Adrenal gland (tissue), 12 donors: ENCODE results near the gene METTL5. TPM values are rescaled to one million over a fixed set of nuclear protein-coding genes. Genes with fewer than 3 reads are reported as not detected.
"Not testable (repeated sequence)": the region's sequence is repeated elsewhere in the genome, so short reads cannot be mapped to it uniquely, and the experiment has no call there.

Experiments
- DNase-seq, 7 donors: peaks; one replicate each; pipeline ENCODE4 v3.0.0-alpha.2; 2019 to 2020
- H3K27ac ChIP-seq, 5 donors: fragments of 200-600 bp; sonication (generic) in 4 of 5; 1 replicate in 3 of 5; 2 replicates in 2 of 5; pipeline versions ENCODE4 v1.5.1 to v1.8.0; 2016 to 2020; ENCODE audit warnings: mild to moderate bottlenecking in 1 of 5
- H3K27me3 ChIP-seq: fragments of 200-600 bp; 2 replicates; pipeline ENCODE4 v1.8.0; 2021
- H3K36me3 ChIP-seq, 2 donors: fragments of 200-600 bp; replicated peaks in 1 of 2; 1 replicate in 1 of 2; 2 replicates in 1 of 2; pipeline versions ENCODE4 v1.5.1 to v1.8.0; 2018 to 2022
- H3K4me1 ChIP-seq, 2 donors: fragments of 200-600 bp; replicated peaks in 1 of 2; 1 replicate in 1 of 2; 2 replicates in 1 of 2; pipeline versions ENCODE4 v1.5.1 to v1.8.0; 2018 to 2021
- H3K4me3 ChIP-seq, 4 donors: fragments of 200-600 bp; sonication (generic) in 3 of 4; one replicate each; pipeline ENCODE4 v1.5.1; 2016 to 2018
- H3K9me3 ChIP-seq, 3 donors: fragments of 200-600 bp; sonication (generic) in 1 of 3; replicated peaks in 1 of 3; 1 replicate in 2 of 3; 2 replicates in 1 of 3; pipeline versions ENCODE4 v1.5.1 to v1.8.0; 2016 to 2021
- CTCF ChIP-seq, 6 experiments: fragments of 450-650 bp in 4 of 6; fragments of 200-600 bp in 2 of 6; sonication (generic) in 1 of 6; IDR thresholded peaks; 1 replicate in 5 of 6; 2 replicates in 1 of 6; pipeline versions ENCODE4 v1.5.1 to v1.8.0; 2016 to 2021; ENCODE audit warnings: antibody characterized with exemption in 6 of 6, mild to moderate bottlenecking in 2 of 6, moderate library complexity in 1 of 6
- POLR2A ChIP-seq, 2 donors: fragments of 450-650 bp; IDR thresholded peaks; one replicate each; pipeline ENCODE4 v1.6.1; 2017; ENCODE audit warnings: antibody characterized with exemption in 2 of 2, mild to moderate bottlenecking in 2 of 2, moderate library complexity in 1 of 2
- WGBS, 4 donors: extraction: QIAGEN DNeasy Blood & Tissue Kit in 2 of 4; methylation state at CpG; one replicate each; pipeline versions ENCODE4 v1.1.5 to v1.1.7; 2013 to 2017; 5-methylcytosine and 5-hydroxymethylcytosine counted together
- intact Hi-C, 2 donors: fragments of 100-400 bp; cut with DNase I; formaldehyde crosslinking; loops; one replicate each; pipeline versions ENCODE4 v1.14.1 to v1.15.0; 2022 to 2023
- polyA plus RNA-seq, 3 donors: library from polyadenylated mRNA; stranded (reverse); fragments of 200-250 nt in 2 of 3; fragments of 350-450 nt in 1 of 3; fragmentation: Illumina TruSeq in 1 of 3; extraction: RNeasy Lipid Tissue Mini Kit (QIAGEN cat#74804) in 1 of 3; gene quantifications; one replicate each; pipeline ENCODE4 v1.2.3, GENCODE V29; 2013 to 2014
- total RNA-seq, 9 donors: library from RNA; depleted of rRNA in 4 of 9; stranded (reverse); fragments of >200 nt in 4 of 9; fragments of 120-200 nt in 1 of 9; fragmentation: NEBNext Ultra II Directional in 1 of 9; extraction: Animal tissue kit (Norgen Biotek cat#: 25700) in 1 of 9; gene quantifications; one replicate each; pipeline versions ENCODE4 v1.1.0 to v1.2.4, GENCODE V29; 2013 to 2023
- donor health status: healthy with polysubstance abuse.
- donor health status: Bipolar disorder and iron deficiency.
- donor health status: DM: yes; HTN: yes; CAD: no.
- donor health status: DM: no; HTN: no; CAD: no.
- donor health status: DM: no; HTN: no; CAD: no.
- donor health status: DM: yes; HTN: yes; CAD: no.

METTL5 gene
- total and polyA plus RNA-seq, 12 donors, result 18.2 to 89.1 (median 50.2) TPM

GRCh38 chr2:169849710-169850109 is 25.0 kb upstream of the METTL5 start:
- TF ChIP-seq POLR2A (IDR thresholded peaks at IDR 0.05) (no peak), CTCF (IDR thresholded peaks at IDR 0.05) (no peak)
- no peak overlapping the region for H3K27ac ChIP-seq
- no peaks in the 10 kb centered on the region for H3K36me3 ChIP-seq
- 95 to 100% (median 97%) methylated on average over 1 of the region's 1 CpG for WGBS, 4 donors
- peaks cover 0 to 8% of the 10 kb centered on the region in 2 donors for H3K4me1 ChIP-seq
- intact Hi-C loops, result no loop called here
- no peaks in the 10 kb centered on the region for H3K9me3 ChIP-seq
- no peak for DNase-seq
- no peak overlapping the region for H3K4me3 ChIP-seq
- no peaks in the 10 kb centered on the region for H3K27me3 ChIP-seq

GRCh38 chr2:169848959-169849693 is 24.4 kb upstream of the METTL5 start:
- intact Hi-C loops, H3K27me3 ChIP-seq, H3K9me3 ChIP-seq, H3K4me3 ChIP-seq, H3K36me3 ChIP-seq, H3K27ac ChIP-seq, H3K4me1 ChIP-seq, DNase-seq: not testable (repeated sequence)
- 72 to 84% (median 82%) methylated on average over 8 of the region's 8 CpGs for WGBS, 4 donors

GRCh38 chr2:169845016-169845415 is 20.3 kb upstream of the METTL5 start:
- no peak overlapping the region for H3K27ac ChIP-seq
- no peak overlapping the region for H3K4me3 ChIP-seq
- 83 to 100% (median 96%) methylated on average over 2 of the region's 2 CpGs for WGBS, 4 donors
- DNase-seq, result no peak
- TF ChIP-seq CTCF (IDR thresholded peaks at IDR 0.05), result no peak
- no peak for TF ChIP-seq POLR2A (IDR thresholded peaks at IDR 0.05)
- intact Hi-C loops, result no loop called here
- no peaks in the 10 kb centered on the region for H3K9me3 ChIP-seq
- peaks cover 7 to 17% of the 10 kb centered on the region in 2 donors for H3K4me1 ChIP-seq
- no peaks in the 10 kb centered on the region for H3K27me3 ChIP-seq
- H3K36me3 ChIP-seq, result no peaks in the 10 kb centered on the region

GRCh38 chr2:169841625-169842024 is 16.9 kb upstream of the METTL5 start:
- H3K36me3 ChIP-seq, intact Hi-C loops, H3K4me3 ChIP-seq, DNase-seq, H3K27ac ChIP-seq, H3K27me3 ChIP-seq, H3K9me3 ChIP-seq: not testable (repeated sequence)
- WGBS, 4 donors, result 93 to 100% (median 95%) methylated on average over 1 to 21 of the region's 24 CpGs
- peaks cover 10 to 22% of the 10 kb centered on the region in 2 donors for H3K4me1 ChIP-seq

GRCh38 chr2:169840747-169841142 is 16.0 kb upstream of the METTL5 start:
- no peak for TF ChIP-seq CTCF (IDR thresholded peaks at IDR 0.05)
- no peak for TF ChIP-seq POLR2A (IDR thresholded peaks at IDR 0.05)
- Histone ChIP-seq H3K27ac (no peak overlapping the region), H3K9me3 (no peaks in the 10 kb centered on the region), H3K4me3 (no peak overlapping the region), H3K4me1 (peaks cover 10 to 22% of the 10 kb centered on the region in 2 donors), H3K27me3 (no peaks in the 10 kb centered on the region), H3K36me3 (no peaks in the 10 kb centered on the region)
- DNase-seq, result no peak
- WGBS, 4 donors, result 87 to 100% (median 94%) methylated on average over 2 of the region's 2 CpGs
- intact Hi-C loops, result no loop called here
